HG03575 (cell line): ENCODE measurements around the gene ZNF618.

Experiments used
- ATAC-seq: cut with Tn5 transposase; IDR thresholded peaks from one replicate; pipeline ENCODE4 v1.9.1; 2021; ENCODE audit not compliant: unreplicated experiment, insufficient number of reproducible peaks, low FRiP score; ENCODE audit errors: extremely low read depth

The ZNF618 gene

DNA sequence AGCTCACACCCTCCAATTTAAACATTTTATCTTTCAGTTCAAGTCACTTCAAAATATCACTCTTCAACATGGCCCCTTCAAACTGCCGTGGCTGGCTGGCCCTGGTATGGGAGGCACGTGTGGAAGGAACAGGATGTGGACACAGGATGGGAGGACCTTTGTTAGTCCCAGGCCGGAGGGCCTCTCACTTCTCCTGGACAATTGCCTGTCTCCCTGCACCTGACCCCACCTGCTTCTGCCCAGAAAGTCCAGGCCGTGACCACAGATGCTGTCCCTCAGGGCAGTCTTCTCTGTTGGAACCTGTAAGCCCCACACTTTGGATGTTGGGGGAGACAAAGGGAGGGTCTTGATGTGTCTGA is 182.6 kb downstream of the ZNF618 start:
- no peak for ATAC-seq

DNA sequence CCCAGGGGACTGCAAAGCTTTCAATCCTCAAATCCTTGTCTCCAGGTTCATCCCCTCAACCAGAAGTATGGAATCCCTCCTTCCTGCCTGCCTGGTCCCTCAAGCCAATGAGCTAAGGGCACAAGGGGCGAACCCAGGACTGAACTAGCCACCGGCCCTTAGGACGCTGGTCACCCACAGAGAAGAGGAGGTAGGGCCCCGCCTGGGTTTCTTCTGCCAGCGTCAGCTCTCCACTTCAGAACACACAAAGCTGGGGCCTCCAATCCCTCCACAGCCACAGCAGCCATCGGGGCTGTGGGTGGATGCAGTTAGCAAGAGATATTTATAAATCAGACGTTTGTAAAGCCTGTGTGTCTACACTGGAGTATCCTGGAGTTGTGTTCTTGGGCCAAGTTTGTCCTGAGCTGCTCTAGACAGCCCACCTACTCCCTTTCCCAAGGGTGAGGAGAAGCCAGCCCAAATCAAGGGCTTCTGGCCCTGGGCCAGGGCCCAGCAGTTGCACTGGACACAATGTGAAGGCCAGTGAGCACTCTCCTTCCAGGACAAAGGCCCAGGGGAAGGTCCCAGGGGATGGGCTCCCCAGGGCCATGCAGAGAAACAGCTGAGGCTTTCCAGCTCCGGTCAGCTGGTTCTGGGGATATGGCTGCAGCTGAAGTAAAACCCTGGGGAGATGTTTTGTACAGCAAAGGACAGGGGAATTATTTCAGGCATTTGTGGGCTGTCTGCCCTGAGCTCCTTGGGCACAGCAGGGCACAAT is 183.1 kb downstream of the ZNF618 start:
- no peak for ATAC-seq

DNA sequence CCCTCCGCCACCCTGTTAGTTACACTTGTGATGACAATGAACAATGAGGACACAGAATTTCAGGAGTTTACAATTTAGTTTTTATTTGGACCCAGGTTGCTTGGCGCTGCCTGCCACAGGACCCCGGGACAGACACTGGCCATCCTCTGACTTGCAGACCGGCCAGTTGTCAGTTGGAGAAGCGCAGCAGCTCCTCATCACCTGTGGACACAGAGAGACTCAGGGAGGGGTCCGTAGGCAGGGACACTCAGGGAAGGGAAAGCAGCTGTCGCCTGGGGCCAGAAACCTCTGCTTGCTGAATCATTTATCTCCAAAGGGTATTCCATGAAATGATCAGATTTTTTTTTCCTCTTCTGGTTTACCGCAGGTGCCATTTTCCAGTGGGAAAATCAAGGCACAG is 184.0 kb downstream of the ZNF618 start:
- ATAC-seq: no peak

DNA sequence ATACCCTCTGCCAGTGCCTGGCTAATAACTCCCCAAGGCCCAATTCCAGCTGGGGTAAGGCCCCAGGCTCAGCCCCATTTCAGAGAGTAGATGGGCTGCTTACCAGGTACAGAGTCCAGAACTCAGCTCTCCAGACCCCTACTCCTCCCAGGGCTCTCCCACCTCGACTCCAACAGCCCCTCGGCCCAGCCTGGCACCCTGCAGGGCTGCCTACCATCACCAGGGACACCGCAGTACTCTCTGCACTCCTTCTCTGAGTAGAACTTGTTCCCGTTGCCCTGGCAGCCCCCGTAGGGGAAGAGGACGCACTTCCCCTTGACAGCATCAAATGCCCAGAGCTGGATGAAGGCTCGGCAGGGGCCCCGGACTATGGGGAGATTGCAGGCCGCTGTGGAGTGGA is 184.6 kb downstream of the ZNF618 start:
- ATAC-seq: no peak

DNA sequence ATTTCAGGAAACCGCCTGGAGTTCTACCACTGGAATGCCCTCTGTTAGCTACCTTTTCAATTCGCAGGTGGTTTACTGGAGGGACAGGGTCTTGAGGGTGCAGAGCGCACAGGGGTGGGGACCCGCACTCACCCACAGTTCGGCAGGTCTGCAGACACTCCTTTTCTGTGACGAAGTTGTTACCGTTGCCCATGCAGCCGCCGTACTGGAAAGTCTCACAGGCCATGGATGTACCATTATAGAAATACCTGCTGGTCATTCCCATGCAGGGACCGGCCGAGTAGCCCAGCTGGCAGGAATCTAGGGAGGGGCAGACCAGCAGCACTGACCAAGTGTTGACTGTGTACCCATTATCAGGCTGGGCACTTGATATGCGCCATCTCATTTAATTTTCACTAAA is 185.2 kb downstream of the ZNF618 start:
- ATAC-seq: no peak

DNA sequence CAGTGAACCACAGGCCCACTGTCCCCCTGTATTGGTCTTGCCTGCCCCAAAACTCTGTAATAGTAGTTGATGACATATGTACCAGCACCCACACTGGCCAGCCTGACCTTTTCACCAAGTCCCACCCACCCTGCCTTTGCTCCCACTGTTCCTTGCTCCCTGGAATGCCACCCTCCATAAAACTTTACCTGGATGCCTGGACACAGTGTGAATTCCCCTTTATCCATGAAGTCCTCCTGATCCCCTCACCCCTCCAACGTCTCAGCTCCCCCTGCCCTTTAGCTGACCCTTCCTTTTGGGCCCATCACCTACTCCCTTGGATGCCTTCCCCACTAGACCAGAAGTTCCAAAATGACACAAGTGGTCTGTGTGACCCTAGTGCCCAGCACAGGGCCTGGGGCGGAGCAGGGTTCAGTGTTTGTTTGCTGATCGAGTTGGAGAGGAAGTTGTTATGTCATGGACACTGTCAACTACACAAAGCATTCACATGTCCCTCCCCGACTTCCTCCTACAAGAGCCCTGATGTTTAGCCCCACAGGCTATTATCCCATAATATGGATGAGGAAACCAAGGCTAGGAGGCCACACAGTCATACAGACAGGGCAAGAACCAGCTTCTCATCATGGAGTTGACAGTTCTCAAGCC is 185.8 kb downstream of the ZNF618 start:
- ATAC-seq: no peak

DNA sequence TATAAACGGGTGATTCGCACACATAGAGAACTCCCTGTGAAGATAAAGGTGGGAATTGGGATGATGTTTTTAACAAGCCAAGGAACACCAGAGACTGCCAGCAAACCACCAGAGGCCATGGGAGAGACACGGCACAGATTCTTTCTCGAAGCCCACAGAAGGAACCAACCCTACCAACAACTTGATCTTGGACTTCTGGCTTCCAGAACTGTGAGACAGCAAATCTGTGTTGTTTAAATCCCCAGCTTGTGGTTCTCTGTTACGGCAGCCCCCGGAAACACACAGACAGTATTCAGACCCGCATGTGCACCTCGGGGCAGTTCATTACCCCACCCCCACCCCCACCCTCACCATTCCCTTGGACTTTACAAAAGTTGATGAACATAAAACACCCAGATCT is 189.2 kb downstream of the ZNF618 start:
- ATAC-seq: no peak

DNA sequence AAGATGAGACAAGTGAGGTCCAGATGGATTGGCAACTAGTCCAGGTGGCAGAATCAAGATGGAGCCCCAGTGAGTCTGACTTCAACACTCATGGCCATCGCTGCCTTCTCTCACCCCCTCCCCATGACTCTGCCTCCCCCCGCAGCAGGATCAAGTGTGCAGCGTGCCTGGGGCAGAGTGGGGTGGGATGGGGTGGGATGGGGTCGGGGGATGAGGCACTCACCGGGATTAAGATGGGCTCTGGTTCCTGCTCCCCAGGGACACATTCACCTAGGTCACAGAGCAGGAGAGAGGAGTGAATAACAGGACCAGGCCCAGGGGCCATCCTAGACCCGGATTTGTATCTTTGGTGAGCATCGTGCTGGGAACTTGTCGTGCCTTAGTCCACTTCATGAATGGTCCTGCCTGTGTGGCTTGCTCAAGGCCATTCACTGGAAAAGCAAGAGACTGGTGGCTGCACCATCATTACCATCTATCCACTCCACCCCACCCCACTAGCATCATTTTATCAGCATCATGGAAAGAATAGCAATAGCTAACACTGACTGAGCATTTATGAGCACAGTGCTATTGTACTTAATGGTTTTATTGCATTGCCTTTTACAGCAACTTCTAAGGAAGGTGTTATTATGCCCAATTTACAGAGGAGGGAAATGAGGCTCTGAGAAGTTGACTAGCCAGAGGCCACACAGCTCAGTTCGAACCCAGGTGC is 193.5 kb downstream of the ZNF618 start:
- ATAC-seq: no peak

DNA sequence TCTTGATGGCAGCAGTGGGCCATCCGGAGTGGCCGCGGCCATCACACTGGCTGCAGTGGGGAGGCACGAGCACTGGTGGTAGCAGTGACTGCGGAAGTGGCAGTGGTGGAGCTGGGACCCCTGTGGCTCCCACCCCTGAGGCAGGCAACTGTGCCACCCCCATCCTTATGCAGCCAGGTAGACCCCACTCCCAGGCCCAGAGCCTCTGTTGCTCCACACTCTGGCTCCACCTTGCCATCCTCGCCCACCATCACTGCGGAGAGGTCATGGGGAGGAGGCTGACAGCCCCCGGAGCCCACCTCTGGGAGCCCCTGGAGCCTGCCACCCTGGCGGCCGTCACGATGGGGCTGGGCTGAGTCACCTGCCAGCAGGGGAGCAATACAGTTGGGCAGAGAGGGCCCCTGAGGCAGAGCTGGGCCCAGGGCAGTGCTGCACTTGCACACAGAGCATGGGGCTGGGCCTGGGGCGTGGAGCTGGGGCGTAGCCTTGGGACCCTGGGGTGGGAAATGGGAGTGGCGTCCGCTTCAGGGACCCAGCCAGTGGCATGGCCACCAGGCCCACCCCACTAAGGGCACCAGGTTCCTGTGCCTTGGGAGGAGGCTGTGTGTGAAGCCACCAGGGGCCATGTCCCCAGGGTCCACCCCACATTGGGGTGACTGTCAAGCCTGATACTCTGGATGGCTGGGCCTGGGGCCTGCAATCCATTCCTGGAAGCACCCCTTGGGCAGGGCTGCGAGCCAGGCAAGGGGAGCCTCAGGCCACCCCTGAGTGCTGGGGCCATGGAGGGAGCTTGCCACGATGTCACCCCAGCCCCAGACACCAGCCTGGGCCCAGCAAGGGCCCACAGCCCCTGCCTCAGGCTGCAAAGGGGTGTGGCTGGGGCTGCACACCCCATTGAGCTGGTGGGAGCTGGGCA is 194.3 kb downstream of the ZNF618 start:
- no peak for ATAC-seq

DNA sequence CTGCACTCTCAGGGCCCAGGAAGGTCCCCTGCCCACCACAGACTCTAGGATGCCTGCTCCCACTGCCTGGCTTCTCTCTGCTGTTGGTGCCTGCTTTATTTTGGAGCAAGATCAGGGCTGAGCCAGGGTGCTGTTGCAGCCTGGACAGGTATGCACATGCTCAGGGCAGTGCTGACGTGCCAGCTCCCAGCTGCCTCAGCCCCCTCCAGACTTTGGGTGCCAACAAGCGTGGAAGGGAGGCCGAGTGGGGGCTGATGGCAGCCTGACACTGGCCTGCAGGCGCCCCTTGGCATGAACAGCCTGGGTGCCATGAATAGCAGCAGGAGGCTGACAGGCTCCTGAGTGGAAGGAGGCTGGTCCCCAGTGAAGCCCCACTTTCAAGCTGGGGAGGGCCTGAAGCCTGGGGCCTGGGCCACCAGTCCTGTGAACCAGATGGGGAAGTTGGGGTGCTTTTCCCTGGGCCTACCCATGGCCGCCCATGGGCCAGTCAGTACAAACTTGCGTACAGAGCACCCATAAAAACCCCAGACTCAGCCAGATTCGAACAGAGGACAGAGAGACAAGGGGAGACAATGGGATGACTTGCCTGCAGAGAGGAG is 195.2 kb downstream of the ZNF618 start:
- ATAC-seq: no peak

DNA sequence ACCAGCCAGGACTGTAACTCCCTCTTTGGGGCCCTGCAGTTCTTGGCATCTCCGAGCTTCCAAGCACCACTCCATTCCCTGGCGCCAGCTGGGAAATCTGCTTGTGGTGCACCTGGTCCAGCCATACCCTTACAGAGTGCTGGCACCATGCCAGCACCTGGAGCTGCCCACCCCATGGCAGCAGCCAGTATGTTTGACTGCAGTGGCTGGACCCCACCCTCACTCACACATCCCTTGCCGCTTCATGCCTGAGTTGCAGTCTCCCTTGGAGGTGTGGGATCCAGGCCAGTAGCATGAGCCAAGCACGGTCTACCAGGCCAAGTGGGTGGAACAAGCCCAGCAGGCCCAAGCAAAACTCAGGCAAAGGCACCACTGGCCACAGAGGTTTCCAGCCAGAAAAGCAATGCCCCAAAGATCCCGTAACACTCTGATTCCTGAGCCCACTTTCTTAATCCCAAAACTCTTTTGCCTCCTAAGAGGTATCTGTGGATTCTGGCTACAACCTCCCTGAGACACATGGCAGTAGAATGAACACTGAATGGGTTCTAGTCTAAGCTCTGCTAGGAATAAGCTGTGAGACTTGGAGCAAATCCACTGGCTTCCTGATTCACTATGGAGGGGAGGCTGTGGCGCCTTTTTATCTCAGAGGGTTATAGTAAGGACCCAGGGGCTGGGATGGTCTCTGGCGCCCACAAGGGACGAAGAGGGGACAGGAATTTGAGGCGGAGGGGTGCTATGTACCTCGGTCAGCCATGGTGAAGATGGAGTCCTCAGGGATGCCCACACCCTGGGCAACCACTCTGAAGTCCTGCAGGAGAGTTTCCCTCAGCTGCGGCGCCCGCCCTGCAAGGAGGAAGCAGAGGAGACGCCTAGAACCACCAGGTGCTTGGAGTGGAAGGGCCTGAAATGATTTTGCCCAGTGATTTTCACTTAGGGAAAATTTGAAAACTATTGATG is 196.4 kb downstream of the ZNF618 start:
- ATAC-seq: no peak

DNA sequence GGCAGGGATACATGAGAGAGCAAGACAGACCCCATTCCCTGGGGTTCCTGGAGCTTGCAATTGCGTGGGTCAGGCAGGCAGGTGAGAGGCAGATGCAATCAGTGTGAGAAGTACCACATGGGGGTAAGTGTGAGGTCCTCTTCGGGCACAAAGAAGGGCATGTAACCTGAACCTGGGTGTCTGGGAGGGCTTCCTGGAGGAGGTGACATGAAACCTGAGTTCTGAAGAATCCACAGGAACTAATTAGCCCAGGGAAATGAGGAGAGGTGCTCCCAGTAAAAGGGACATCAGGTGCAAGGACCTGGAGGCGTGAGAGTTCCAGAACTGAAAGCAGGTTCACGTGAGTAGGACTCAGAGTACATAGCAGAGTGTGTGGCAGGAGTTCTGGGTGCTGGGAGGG is 199.5 kb downstream of the ZNF618 start:
- ATAC-seq: no peak

DNA sequence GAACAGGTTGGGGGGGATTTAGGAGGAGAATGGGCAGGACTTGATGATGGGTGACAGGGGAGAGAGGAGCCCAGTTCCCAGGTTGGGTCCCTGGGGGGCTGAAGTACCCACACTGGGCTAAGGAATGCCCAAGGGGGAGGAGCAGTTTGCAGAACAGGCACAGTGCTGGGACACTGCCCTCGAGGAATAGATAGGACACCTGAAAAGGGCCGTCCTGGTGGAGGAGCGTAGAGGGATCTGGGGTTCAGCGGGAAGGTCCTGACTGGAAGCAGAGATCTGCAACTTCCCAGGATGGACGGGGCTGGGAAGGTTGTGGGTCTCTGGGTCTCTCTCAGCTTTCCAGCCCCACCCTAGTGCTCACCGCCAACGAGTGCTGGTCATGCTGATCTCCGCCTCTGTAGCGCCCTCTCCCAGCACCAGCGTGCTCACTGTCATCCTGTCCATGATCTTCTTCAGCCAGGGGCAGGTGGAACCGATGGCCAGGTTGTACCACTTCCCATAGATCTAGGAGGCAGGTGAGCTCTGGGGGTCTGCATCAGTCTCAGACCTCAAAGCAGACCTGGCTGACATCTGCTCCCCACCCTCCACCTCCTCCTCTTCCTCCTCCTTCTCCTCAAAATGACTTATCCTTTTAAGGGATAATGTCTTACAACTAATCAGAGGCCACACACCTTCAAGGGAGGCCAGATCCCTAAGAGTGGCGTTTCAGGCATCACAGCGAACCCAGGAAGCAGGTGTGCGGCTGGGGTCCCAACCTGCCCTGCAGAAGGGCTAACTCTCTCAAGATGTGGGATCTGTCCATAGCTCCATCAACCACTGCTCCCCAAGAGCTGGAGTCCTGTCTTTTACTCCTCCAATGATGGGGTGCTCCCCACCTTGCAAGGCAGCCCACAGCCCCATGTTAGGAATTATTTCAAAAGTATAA is 200.4 kb downstream of the ZNF618 start:
- no peak for ATAC-seq

DNA sequence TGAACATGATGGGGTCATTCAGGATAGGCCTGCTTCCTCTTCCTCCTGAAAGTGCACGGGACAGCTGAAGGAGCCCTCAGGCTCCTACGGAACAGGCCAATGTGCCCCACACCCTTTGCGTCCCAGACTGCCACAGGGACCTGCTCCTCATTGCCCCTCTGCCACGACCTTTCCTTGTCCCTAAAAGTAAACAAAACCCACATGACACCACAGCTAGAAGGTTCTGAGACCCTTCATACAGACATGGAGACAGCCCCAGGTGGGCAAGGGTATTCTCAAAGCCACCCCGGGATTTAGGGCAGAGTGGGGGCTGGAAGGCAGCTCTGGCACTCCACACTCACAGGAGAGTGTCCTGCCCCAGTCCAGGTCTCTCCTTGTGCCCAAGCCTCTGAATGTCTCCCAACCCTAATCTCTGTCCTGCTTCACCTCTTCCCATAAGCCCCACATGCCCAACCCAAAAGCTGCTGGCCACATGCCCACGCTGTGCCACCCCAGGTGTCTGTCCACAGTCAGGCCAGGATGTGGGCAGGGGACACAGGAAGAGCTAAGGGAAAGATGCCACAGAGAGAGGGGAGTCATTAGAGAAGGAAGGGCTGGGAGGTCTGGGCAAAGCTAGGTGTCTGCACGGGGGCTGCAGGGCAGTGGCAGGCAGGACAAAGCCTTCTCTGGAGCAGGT is 201.2 kb downstream of the ZNF618 start:
- no peak for ATAC-seq

DNA sequence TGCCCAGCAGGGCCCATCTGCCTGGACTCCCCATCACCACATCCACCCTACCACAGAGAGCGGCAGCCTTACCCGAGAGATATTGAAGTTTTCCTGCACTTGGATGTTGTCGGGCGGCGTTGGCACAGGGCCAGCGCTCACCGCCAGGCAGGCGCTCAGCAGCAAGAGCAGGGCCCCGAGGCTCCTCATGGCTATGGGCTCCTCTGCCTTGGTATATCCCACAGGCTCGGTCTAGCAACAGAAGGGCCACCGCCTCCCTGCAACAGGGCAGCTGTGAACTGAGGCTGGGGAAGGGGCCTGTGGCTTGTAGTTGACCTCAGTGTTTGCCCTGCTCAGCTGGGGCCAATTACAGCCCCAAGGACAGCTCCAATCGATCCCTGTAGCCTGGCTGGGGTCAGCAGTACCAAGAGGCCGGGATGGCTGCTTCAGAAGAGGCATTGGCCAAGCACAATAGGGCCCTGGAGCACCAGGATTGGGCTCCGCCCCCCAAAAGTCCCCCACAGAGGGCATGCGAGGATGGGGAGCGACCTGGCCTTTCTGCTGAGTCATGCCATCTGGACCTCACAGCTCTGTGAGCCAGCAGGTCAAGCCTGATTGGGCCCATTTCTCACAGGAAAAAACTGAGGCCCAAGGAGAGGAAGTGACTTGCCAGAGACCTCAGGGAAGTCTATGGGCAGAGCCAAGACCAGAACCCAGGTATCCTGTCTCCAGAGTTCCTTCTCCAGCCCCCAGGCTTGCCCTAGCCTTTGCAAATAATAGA is 202.1 kb downstream of the ZNF618 start, which contains the start of gene AMBP:
Gene AMBP, minus strand, starts transcription at position 280 of the 760 bp plus-strand sequence. Its CDS starts 91 bp downstream, at position 189.
- no peak for ATAC-seq

DNA sequence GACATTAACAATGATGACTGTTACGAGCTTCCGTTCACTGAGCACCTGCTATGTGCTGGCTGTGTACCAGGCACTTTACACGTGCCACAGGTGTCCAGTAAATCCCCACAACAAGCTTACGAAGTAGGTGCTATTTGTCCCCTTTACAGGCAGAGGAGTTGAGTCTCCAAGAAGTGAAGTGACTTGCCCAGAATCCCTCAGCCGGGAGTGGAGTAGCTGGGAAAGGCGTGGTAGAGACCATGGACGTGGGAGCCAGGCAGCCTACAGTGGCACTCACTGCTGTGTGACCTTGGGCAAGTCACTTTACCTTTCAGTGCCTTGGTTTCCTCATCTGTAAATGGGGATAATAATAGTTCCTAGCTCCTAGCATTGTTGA is 202.7 kb downstream of the ZNF618 start:
- ATAC-seq: no peak
